GM12801 (cell line): ENCODE measurements around the gene TRIB2.

Experiments
- CTCF ChIP-seq: IDR thresholded peaks from one replicate; pipeline ENCODE4 v1.5.1; 2011; ENCODE audit warnings: control low read depth; ENCODE audit not compliant: insufficient read length; ENCODE audit errors: extremely low read depth

Gene TRIB2

DNA sequence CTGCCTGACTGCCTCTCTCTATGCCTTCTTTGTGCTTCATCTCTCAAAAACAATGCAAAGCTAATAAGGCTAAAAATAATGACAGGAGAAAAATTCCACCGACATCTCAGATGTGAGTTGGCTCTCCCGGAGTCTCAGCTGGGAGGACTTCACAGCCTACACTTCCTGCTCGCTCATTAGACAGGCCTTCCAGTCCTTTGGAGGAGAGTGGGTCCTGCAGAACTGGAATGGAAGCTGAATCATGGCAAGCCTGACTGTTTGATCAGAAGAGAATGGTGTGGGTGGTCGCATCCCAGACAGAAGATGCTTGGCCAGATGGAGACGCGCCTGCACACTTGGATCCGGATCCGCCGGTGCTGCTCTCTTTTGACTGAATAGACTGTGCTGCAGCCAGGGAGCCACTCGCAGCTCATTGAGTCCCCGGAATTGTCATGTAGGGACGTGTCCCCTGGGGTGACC is 49.7 kb downstream of the TRIB2 start:
- no peak for TF ChIP-seq CTCF

- TF ChIP-seq CTCF = no peak
Observed at GRCh38 chr2:12767541-12767940, 50.8 kb downstream of the TRIB2 start.

DNA sequence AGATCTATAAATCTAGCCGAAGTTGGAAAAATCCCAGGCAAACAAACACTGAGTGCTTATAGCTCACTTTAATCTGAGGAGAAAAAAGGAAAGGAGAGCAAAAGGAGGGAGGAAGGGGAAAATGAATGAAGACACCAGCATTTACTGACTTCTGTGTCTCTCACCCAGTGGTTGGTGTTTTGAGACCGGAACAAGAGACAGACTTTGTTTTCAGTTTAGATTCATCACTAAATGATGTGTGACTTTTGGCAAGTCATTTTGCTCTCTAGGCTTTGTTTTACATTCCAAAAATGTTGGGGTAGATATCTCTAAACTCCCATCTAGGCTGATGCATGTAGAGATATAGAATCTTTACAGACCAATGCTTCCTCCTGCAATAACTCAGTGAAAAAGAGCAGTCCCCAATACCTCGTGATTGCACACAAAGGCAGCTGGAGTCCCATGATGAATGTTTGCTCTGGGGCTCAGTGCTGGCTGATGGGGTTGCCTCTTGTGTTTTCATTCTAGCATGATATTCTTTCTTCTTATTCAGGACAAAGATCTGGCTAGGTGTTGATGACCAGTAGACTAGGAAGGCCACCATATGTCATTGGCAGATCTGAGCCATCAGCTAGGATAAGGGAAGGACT is 51.4 kb downstream of the TRIB2 start:
- no peak for TF ChIP-seq CTCF

GRCh38 chr2:12769492-12770105 is 52.9 kb downstream of the TRIB2 start:
- no peak for TF ChIP-seq CTCF

DNA sequence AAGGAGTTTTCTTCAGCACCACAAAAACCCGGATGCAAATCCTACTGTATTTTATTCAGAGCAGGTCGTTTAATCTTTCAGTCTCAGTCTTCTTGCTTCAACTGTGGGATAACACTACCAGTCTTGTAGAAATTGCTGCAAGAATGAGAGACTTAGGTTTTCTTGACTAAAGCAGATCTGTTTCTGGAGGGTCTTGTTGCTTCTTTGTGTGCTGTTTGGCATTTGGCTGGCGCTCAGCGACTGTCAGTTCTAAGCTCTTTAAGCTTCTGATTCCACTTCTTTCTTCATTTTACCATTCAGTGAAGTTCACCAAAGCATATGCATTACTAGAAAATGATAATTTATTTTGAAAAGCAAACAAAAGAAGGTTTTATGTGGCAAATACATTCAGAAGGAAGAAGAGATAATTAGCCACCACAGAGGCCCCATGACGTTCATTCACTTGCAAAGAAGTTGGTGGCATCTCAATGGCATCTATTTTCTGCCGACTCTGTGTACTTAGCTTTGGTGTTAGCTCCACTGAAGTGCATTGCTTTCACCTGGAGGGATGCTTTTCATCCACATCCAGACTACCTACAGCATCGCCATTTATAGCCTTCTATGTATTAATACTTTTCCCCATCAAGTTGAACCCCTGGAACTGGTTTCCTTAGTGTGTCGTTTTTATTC is 53.7 kb downstream of the TRIB2 start:
- TF ChIP-seq CTCF = no peak

DNA sequence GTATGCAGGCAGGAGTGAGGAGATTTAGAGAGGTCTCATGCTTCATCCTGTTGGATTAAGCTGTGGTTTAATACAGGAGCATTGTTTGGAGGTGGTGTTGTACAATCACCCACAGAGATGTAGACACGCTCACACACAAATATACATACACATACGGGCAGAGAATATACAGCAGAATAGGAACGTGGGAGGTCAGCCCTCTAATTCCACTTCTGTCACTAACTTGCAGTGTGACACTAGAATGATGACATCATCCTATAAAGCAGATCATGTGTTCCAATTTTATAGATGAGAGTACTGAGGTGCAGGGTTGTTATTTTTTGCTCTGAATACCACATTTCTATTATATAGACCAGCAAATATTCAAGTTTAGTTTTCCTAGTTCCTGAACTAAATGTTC is 54.4 kb downstream of the TRIB2 start:
- TF ChIP-seq CTCF = no peak

GRCh38 chr2:12773586-12774394 is 57.1 kb downstream of the TRIB2 start:
- no peak for TF ChIP-seq CTCF
